GM12878 (cell line): ENCODE data around the gene ABL1. TPM values are rescaled to one million over a fixed set of nuclear protein-coding genes. Genes with fewer than 3 reads are reported as not detected.

ENCODE experiments used
- ATAC-seq: fragments of 200-7000 bp; cut with Tn5 transposase; 3 replicates; pipeline ENCODE4 v1.9.1; 2020; ENCODE audit warnings: mild to moderate bottlenecking, moderate library complexity
- BruUV-seq: library from RNA; stranded (reverse); fragments of 400-500 nt; replicated peaks from 2 replicates; lab custom pipeline; 2021; lab: Mats Ljungman, UMichigan
- CTCF ChIA-PET: fragments of 300-600 bp; sonication (Branson Sonifier 250); formaldehyde crosslinking; extraction: SDS; loops from one replicate; lab custom pipeline; 2021; ENCODE audit warnings: inconsistent platforms; lab: Yijun Ruan, JAX
- POLR2A ChIA-PET: fragments of 350-600 bp; formaldehyde crosslinking; extraction: SDS; loops from one replicate; lab custom pipeline; 2021; ENCODE audit warnings: inconsistent platforms; lab: Charles Lee
- RAD21 ChIA-PET: fragments of 300-600 bp; sonication (Branson Sonifier 250); formaldehyde crosslinking; loops from one replicate; lab custom pipeline; 2023; ENCODE audit warnings: antibody characterized with exemption; ENCODE audit not compliant: unreplicated experiment; lab: Charles Lee
- SMC1A ChIA-PET: fragments of 300-600 bp; sonication (Branson Sonifier 250); formaldehyde crosslinking; loops from one replicate; lab custom pipeline; 2023; ENCODE audit not compliant: unreplicated experiment, uncharacterized antibody; lab: Charles Lee
- DNase-seq: peaks from one replicate; pipeline ENCODE4 v3.0.0-alpha.2; 2011; ENCODE audit warnings: low read depth, low spot score
- FAIRE-seq: peaks from 3 replicates; lab custom pipeline; 2011; peaks lifted over from hg19 to GRCh38; lab: Jason Lieb, UNC
- H2AFZ ChIP-seq: 2 replicates; pipeline ENCODE4 v1.6.0; 2011; ENCODE audit warnings: low read depth, low read length, control low read depth; ENCODE audit not compliant: control insufficient read depth
- H3K27ac ChIP-seq: 2 replicates; pipeline ENCODE4 v1.5.1; 2011; ENCODE audit warnings: control low read depth; ENCODE audit not compliant: control insufficient read depth, insufficient read depth
- H3K27me3 ChIP-seq, 2 experiments: replicated peaks in 1 of 2; 2 replicates each; pipeline versions ENCODE4 v1.6.0 to v1.6.1; 2011; ENCODE audit warnings: low read length in 1 of 2; ENCODE audit not compliant: control insufficient read depth in 2 of 2, insufficient read depth in 2 of 2
- H3K36me3 ChIP-seq, 2 experiments: 2 replicates each; pipeline ENCODE4 v1.5.1; 2011; ENCODE audit warnings: low read length in 1 of 2; ENCODE audit not compliant: control insufficient read depth in 2 of 2, insufficient read depth in 2 of 2
- H3K4me1 ChIP-seq: 2 replicates; pipeline ENCODE4 v1.6.1; 2011; ENCODE audit warnings: mild to moderate bottlenecking, low read length, moderate library complexity, mixed read lengths; ENCODE audit not compliant: control insufficient read depth, insufficient read depth
- H3K4me2 ChIP-seq: 2 replicates; pipeline ENCODE4 v1.6.0; 2011; ENCODE audit warnings: control low read depth; ENCODE audit not compliant: control insufficient read depth, insufficient read depth
- H3K4me3 ChIP-seq: fragments of 200-600 bp; sonication (generic); 2 replicates; pipeline ENCODE4 v1.5.1; 2016
- H3K79me2 ChIP-seq: 2 replicates; pipeline ENCODE4 v1.6.0; 2011; ENCODE audit warnings: low read length; ENCODE audit not compliant: control insufficient read depth, insufficient read depth
- H3K9ac ChIP-seq: 2 replicates; pipeline ENCODE4 v1.8.0; 2011; ENCODE audit warnings: low read length, control low read depth, mixed read lengths; ENCODE audit not compliant: control insufficient read depth, insufficient read depth
- H3K9me3 ChIP-seq: replicated peaks from 3 replicates; pipeline ENCODE4 v1.5.1; 2011; ENCODE audit warnings: mild to moderate bottlenecking, low read length; ENCODE audit not compliant: control insufficient read depth, insufficient read depth
- H4K20me1 ChIP-seq: 2 replicates; pipeline ENCODE4 v1.6.0; 2011; ENCODE audit not compliant: control insufficient read depth, insufficient read depth
- DPF2 ChIP-seq: fragments of 450-650 bp; IDR thresholded peaks from 2 replicates; pipeline ENCODE4 v1.6.1; 2017; ENCODE audit warnings: mild to moderate bottlenecking
- POLR2AphosphoS2 ChIP-seq: IDR thresholded peaks from 2 replicates; pipeline ENCODE4 v1.6.1; 2011; ENCODE audit warnings: low read depth, mild to moderate bottlenecking, low read length, improper control_type of control experiment, moderate library complexity
- RBBP5 ChIP-seq: fragments of 200-600 bp; sonication (generic); conservative IDR thresholded peaks from 2 replicates; pipeline ENCODE4 v1.6.1; 2016
- SMARCA5 ChIP-seq: fragments of 450-650 bp; IDR thresholded peaks from 2 replicates; pipeline ENCODE4 v1.6.1; 2017; ENCODE audit warnings: mild to moderate bottlenecking
- WGBS: methylation state at CpG from one replicate; pipeline ENCODE4 v1.1.6; 2016; ENCODE audit warnings: low lambda C conversion rate; ENCODE audit not compliant: insufficient replicate concordance, insufficient coverage; ENCODE audit errors: missing lambda C conversion rate; 5-methylcytosine and 5-hydroxymethylcytosine counted together
- in situ Hi-C: fragments of 300-500 bp; cut with MboI; formaldehyde crosslinking; loops from 9 replicates; pipeline ENCODE4 v1.14.3; 2018; ENCODE audit warnings: mixed read lengths
- intact Hi-C: fragments of 100-400 bp; cut with micrococcal nuclease; formaldehyde crosslinking; loops from one replicate; pipeline ENCODE4 v1.14.2; 2022; ENCODE audit not compliant: unreplicated experiment
- polyA plus RNA-seq, 11 experiments: library from polyadenylated mRNA; depleted of rRNA in 4 of 11; unstranded in 6 of 11; stranded (reverse) in 5 of 11; fragments of >200 nt; fragmentation: Nextera tagmentation in 4 of 11; fragmentation: Illumina TruSeq in 1 of 11; extraction: Ambion mirVana in 4 of 11; extraction: Trizol in 1 of 11; gene quantifications; 1 replicate in 1 of 11; 2 replicates in 10 of 11; pipeline versions ENCODE4 v1.2.1 to v1.2.3, GENCODE V29; 2011 to 2016; ENCODE audit warnings: inconsistent platforms in 2 of 11, missing spikeins in 2 of 11, low read depth in 1 of 11
- total RNA-seq, 4 experiments: library from RNA; depleted of rRNA in 3 of 4; stranded (reverse); fragments of >200 nt in 3 of 4; fragmentation: Illumina TruSeq in 1 of 4; extraction: Trizol in 1 of 4; gene quantifications; 2 replicates each; pipeline versions ENCODE4 v1.2.1 to v1.2.3, GENCODE V29; 2013 to 2021
- TF ChIP-seq, protein P1 (sequence below): IDR thresholded peaks from 2 replicates; pipeline ENCODE4 v1.6.1; 2011; ENCODE audit warnings: low read depth, low read length, improper control_type of control experiment, borderline replicate concordance

Gene ABL1
- total and polyA plus RNA-seq, 10 of the 15 experiments (the other 5 are each of a cell fraction or from before 2014, with no cell fraction given) = 0.79 to 51.5 (median 16.3) TPM

DNA sequence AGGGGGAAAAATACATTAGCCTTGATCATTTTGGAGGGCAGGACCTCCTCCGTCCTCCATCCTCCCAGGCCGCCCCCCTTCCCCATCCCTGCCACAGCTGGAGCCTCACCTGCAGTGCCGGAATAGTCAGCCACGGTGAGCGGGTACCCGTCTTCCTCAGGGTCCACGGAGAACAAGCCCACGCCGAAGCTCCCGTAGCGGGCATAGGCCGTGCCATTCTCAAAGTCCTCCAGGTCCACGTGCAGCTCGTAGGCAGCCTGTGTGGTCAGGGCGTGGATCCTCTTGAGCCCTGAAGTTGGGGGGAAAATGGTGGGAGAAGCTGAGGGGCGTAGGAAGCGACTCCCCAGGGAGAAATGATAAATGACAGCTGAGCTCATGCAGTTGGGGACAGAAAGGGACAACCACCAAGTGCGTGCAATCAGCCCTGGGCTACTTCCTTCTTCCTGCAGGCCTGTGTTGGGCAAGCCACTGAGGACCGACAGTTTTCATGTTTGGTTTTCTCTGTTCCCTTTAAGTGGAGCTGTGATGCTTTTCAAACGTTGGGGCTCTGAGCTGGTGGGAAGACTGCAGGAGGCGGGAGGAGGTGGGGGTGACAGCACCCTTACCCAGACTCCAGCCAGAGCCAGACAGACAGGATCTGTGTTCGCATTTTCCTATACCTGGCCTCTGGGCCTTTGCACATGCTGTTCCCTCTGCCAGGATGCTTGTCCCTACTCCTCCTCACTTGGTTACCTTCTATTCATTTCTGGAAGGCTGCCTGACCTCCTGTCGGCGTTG lies 70.3 kb downstream of the ABL1 start:
- ATAC-seq (0 out of 3 replicates have a peak, but pooled peaks have one; percentile 29), DNase-seq (no peak), FAIRE-seq (no peak)
- Histone ChIP-seq H4K20me1 (no peaks in the 10 kb centered on the region), H3K9me3 (no peaks in the 10 kb centered on the region), H3K79me2 (no peaks in the 10 kb centered on the region), H3K36me3 (no peaks in the 10 kb centered on the region), H3K4me3 (no peak overlapping the region), H3K4me1 (no peaks in the 10 kb centered on the region), H2AFZ (no peak overlapping the region), H3K9ac (no peak overlapping the region), H3K27me3 (no peaks in the 10 kb centered on the region; a peak in 2 of 4 replicates), H3K4me2 (no peak overlapping the region), H3K27ac (no peak overlapping the region)
- RAD21 ChIA-PET = no interaction called here
- 40% methylated on average over 24 of the region's 24 CpGs for WGBS
- no TSS peak for BruUV-seq
- POLR2A ChIA-PET = no interaction called here
- CTCF ChIA-PET = interaction anchor here (0.7 kb wide), 1 partner anchor 12 kb away, joined by 3 read pairs; no protein-coding TSS in a partner anchor
- intact Hi-C loops (no loop called here), in situ Hi-C loops (no loop called here)
- SMC1A ChIA-PET = no interaction called here
- TF ChIP-seq SMARCA5 = no peak
- TF ChIP-seq POLR2AphosphoS2 = no peak
- TF ChIP-seq, protein P1, sequence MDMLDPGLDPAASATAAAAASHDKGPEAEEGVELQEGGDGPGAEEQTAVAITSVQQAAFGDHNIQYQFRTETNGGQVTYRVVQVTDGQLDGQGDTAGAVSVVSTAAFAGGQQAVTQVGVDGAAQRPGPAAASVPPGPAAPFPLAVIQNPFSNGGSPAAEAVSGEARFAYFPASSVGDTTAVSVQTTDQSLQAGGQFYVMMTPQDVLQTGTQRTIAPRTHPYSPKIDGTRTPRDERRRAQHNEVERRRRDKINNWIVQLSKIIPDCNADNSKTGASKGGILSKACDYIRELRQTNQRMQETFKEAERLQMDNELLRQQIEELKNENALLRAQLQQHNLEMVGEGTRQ = no peak
- TF ChIP-seq RBBP5 = no peak
- no peak for TF ChIP-seq DPF2
